Neural cell (in vitro differentiated cells): Measurements from ENCODE around the gene CAAP1. TPM values are rescaled to one million over a fixed set of nuclear protein-coding genes. Genes with fewer than 3 reads are reported as not detected.

Source experiments
- H2AFZ ChIP-seq: fragments of 200-600, 300-800 bp; sonication (generic), shearing (Covaris generic); 2 replicates; pipeline ENCODE4 v1.6.0; 2014; ENCODE audit warnings: low read depth, mild to moderate bottlenecking, antibody characterized with exemption, low read length, moderate library complexity
- H3F3A ChIP-seq: fragments of 200-600 bp; shearing (Covaris generic); 2 replicates; pipeline ENCODE4 v1.6.1; 2016; ENCODE audit warnings: mild to moderate bottlenecking, moderate library complexity, mixed read lengths, antibody characterized with exemption, low read length; ENCODE audit not compliant: insufficient read depth, poor library complexity, severe bottlenecking
- H3K27ac ChIP-seq: fragments of 200-600, 300-800 bp; sonication (generic), shearing (Covaris generic); 2 replicates; pipeline ENCODE4 v1.5.1; 2014; ENCODE audit warnings: mild to moderate bottlenecking, low read length, moderate library complexity
- H3K27me3 ChIP-seq: fragments of 300-800, 200-600 bp; sonication (generic), shearing (Covaris generic); 2 replicates; pipeline ENCODE4 v1.6.0; 2014; ENCODE audit warnings: mild to moderate bottlenecking, low read depth, low read length, moderate library complexity; ENCODE audit not compliant: insufficient read depth
- H3K36me3 ChIP-seq: fragments of 300-800, 200-600 bp; sonication (generic), shearing (Covaris generic); 2 replicates; pipeline ENCODE4 v1.5.1; 2014; ENCODE audit warnings: mild to moderate bottlenecking, antibody characterized with exemption, low read length, moderate library complexity; ENCODE audit not compliant: insufficient read depth
- H3K4me2 ChIP-seq: fragments of 300-800, 200-600 bp; sonication (generic), shearing (Covaris generic); 2 replicates; pipeline ENCODE4 v1.6.0; 2014; ENCODE audit warnings: mild to moderate bottlenecking, low read length
- H3K4me3 ChIP-seq: fragments of 300-800, 200-600 bp; sonication (generic), shearing (Covaris generic); 2 replicates; pipeline ENCODE4 v1.5.1; 2014; ENCODE audit warnings: mild to moderate bottlenecking, low read length, moderate library complexity
- H3K79me2 ChIP-seq: fragments of 200-600 bp; shearing (Covaris generic); replicated peaks from 2 replicates; pipeline ENCODE4 v1.6.0; 2014; ENCODE audit warnings: mild to moderate bottlenecking, low read length, moderate library complexity; ENCODE audit not compliant: insufficient read depth
- H3K9ac ChIP-seq: fragments of 300-800, 200-600 bp; sonication (generic), shearing (Covaris generic); 2 replicates; pipeline ENCODE4 v1.6.1; 2016; ENCODE audit warnings: mild to moderate bottlenecking, low read length, mixed read lengths
- H3K9me2 ChIP-seq: fragments of 200-600 bp; shearing (Covaris generic); 2 replicates; pipeline ENCODE4 v1.6.1; 2016; ENCODE audit warnings: mild to moderate bottlenecking, low read length, mixed read lengths; ENCODE audit not compliant: insufficient read depth
- H3K9me3 ChIP-seq: fragments of 200-600, 300-800 bp; sonication (generic), shearing (Covaris generic); 2 replicates; pipeline ENCODE4 v1.6.1; 2016; ENCODE audit warnings: mild to moderate bottlenecking, mixed run types, low read length, moderate library complexity, mixed read lengths
- H4K20me1 ChIP-seq: fragments of 200-600 bp; shearing (Covaris generic); 2 replicates; pipeline ENCODE4 v1.6.1; 2016; ENCODE audit warnings: mild to moderate bottlenecking, mixed run types; ENCODE audit not compliant: insufficient read depth
- EP300 ChIP-seq: fragments of 450-650 bp; conservative IDR thresholded peaks from 2 replicates; pipeline ENCODE4 v1.6.1; 2014; ENCODE audit warnings: antibody characterized with exemption, mild to moderate bottlenecking, moderate library complexity; ENCODE audit not compliant: poor library complexity, severe bottlenecking
- EZH2 ChIP-seq: fragments of 200-600, 300-800 bp; shearing (Covaris generic), sonication (generic); IDR thresholded peaks from 2 replicates; pipeline ENCODE4 v1.6.1; 2014; ENCODE audit warnings: antibody characterized with exemption, low read length, borderline replicate concordance, mild to moderate bottlenecking; ENCODE audit not compliant: insufficient read depth, poor library complexity, severe bottlenecking
- MXI1 ChIP-seq: fragments of 450-650 bp; conservative IDR thresholded peaks from 2 replicates; pipeline ENCODE4 v1.6.1; 2014; ENCODE audit warnings: antibody characterized with exemption, mild to moderate bottlenecking; ENCODE audit not compliant: poor library complexity, severe bottlenecking
- POLR2AphosphoS5 ChIP-seq: IDR thresholded peaks from 2 replicates; pipeline ENCODE4 v1.6.1; 2012
- RAD21 ChIP-seq: fragments of 450-650 bp; conservative IDR thresholded peaks from 2 replicates; pipeline ENCODE4 v1.6.1; 2014; ENCODE audit warnings: antibody characterized with exemption, mild to moderate bottlenecking, moderate library complexity
- SMC3 ChIP-seq: fragments of 450-650 bp; conservative IDR thresholded peaks from 2 replicates; pipeline ENCODE4 v1.6.1; 2014; ENCODE audit warnings: antibody characterized with exemption, mild to moderate bottlenecking, moderate library complexity; ENCODE audit not compliant: poor library complexity
- TAF1 ChIP-seq: IDR thresholded peaks from 2 replicates; pipeline ENCODE4 v1.6.1; 2012; ENCODE audit warnings: low read depth
- polyA plus RNA-seq: library from polyadenylated mRNA; depleted of rRNA; stranded (reverse); fragments of >200 nt; gene quantifications from 2 replicates; pipeline ENCODE4 v1.2.3, GENCODE V29; 2014
- TF ChIP-seq, protein P1 (sequence below): IDR thresholded peaks from 2 replicates; pipeline ENCODE4 v1.6.1; 2012; ENCODE audit warnings: borderline replicate concordance
- TF ChIP-seq, protein P2 (sequence below): fragments of 450-650 bp; IDR thresholded peaks from 2 replicates; pipeline ENCODE4 v1.5.1; 2014; ENCODE audit warnings: antibody characterized with exemption, mild to moderate bottlenecking, moderate library complexity; ENCODE audit not compliant: poor library complexity, severe bottlenecking

Gene CAAP1
- polyA plus RNA-seq, 1 donor from 2014 or later, result 14.9 TPM

DNA sequence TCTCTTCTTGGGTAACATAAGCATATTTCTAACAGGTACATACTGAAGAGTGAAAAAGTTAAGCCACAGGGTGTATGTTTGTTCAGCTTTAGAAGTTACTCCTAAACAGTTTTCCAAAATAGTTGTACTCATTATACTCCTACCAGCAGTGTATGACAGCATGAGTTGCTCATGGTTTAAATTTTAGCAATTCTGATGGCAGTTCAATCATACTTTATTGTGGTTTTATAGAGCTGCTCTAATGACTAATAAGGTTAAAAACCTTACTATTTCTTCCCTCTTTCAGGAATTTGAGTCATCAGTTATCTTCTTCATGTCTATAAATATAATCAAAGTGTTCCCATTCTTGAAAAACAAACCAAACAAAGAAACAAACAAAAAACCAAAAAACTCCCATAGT, 81.5 kb downstream of the CAAP1 start:
- Histone ChIP-seq H2AFZ (no peak overlapping the region), H4K20me1 (no peaks in the 10 kb centered on the region), H3K27ac (no peak overlapping the region), H3K4me2 (no peak overlapping the region), H3K9me2 (no peaks in the 10 kb centered on the region), H3K9ac (no peak overlapping the region), H3K9me3 (no peaks in the 10 kb centered on the region), H3F3A (no peaks in the 10 kb centered on the region), H3K27me3 (no peaks in the 10 kb centered on the region), H3K4me3 (no peak overlapping the region), H3K36me3 (no peaks in the 10 kb centered on the region), H3K79me2 (no peaks in the 10 kb centered on the region)
- TF ChIP-seq RAD21, result no peak
- TF ChIP-seq, protein P1, sequence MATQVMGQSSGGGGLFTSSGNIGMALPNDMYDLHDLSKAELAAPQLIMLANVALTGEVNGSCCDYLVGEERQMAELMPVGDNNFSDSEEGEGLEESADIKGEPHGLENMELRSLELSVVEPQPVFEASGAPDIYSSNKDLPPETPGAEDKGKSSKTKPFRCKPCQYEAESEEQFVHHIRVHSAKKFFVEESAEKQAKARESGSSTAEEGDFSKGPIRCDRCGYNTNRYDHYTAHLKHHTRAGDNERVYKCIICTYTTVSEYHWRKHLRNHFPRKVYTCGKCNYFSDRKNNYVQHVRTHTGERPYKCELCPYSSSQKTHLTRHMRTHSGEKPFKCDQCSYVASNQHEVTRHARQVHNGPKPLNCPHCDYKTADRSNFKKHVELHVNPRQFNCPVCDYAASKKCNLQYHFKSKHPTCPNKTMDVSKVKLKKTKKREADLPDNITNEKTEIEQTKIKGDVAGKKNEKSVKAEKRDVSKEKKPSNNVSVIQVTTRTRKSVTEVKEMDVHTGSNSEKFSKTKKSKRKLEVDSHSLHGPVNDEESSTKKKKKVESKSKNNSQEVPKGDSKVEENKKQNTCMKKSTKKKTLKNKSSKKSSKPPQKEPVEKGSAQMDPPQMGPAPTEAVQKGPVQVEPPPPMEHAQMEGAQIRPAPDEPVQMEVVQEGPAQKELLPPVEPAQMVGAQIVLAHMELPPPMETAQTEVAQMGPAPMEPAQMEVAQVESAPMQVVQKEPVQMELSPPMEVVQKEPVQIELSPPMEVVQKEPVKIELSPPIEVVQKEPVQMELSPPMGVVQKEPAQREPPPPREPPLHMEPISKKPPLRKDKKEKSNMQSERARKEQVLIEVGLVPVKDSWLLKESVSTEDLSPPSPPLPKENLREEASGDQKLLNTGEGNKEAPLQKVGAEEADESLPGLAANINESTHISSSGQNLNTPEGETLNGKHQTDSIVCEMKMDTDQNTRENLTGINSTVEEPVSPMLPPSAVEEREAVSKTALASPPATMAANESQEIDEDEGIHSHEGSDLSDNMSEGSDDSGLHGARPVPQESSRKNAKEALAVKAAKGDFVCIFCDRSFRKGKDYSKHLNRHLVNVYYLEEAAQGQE, result no peak
- TF ChIP-seq EP300, result no peak
- TF ChIP-seq TAF1, result no peak
- TF ChIP-seq POLR2AphosphoS5, result no peak

DNA sequence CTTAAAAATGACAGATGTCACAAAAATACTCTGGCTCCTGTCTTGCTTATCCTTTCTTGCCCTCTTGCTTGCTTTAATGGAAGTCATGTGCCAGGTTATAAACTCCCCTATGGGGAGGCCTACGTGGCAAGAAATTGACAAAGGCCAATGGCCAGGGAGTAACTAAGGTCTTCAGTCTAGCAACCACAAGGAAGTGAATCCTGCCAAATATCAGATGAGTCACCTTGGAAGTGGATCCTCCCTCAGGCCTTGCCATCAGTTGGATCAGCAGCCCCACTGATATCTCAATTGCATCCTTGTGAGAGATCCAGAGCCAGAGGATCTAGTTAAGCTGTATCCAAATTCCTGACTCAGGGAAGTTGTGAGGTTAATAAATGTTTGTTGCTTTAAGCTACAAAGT, 82.8 kb downstream of the CAAP1 start:
- Histone ChIP-seq H3K4me2 (no peak overlapping the region), H3K4me3 (no peak overlapping the region), H4K20me1 (no peaks in the 10 kb centered on the region), H3F3A (no peaks in the 10 kb centered on the region), H3K79me2 (no peaks in the 10 kb centered on the region), H3K9ac (no peak overlapping the region), H3K27ac (no peak overlapping the region), H3K27me3 (no peaks in the 10 kb centered on the region), H3K9me3 (no peaks in the 10 kb centered on the region), H3K9me2 (no peaks in the 10 kb centered on the region), H2AFZ (no peak overlapping the region), H3K36me3 (no peaks in the 10 kb centered on the region)
- TF ChIP-seq EP300 (no peak), TAF1 (no peak), EZH2 (no peak), POLR2AphosphoS5 (no peak), SMC3 (no peak), MXI1 (no peak), RAD21 (no peak)
- TF ChIP-seq, protein P1, result no peak
- TF ChIP-seq, protein P2, sequence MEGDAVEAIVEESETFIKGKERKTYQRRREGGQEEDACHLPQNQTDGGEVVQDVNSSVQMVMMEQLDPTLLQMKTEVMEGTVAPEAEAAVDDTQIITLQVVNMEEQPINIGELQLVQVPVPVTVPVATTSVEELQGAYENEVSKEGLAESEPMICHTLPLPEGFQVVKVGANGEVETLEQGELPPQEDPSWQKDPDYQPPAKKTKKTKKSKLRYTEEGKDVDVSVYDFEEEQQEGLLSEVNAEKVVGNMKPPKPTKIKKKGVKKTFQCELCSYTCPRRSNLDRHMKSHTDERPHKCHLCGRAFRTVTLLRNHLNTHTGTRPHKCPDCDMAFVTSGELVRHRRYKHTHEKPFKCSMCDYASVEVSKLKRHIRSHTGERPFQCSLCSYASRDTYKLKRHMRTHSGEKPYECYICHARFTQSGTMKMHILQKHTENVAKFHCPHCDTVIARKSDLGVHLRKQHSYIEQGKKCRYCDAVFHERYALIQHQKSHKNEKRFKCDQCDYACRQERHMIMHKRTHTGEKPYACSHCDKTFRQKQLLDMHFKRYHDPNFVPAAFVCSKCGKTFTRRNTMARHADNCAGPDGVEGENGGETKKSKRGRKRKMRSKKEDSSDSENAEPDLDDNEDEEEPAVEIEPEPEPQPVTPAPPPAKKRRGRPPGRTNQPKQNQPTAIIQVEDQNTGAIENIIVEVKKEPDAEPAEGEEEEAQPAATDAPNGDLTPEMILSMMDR, result no peak
